GM23338 (cell line): ENCODE measurements around the gene BEND6. TPM values are rescaled to one million over a fixed set of nuclear protein-coding genes. Genes with fewer than 3 reads are reported as not detected.

Experiments used
- ATAC-seq: fragments of 200-7000 bp; cut with Tn5 transposase; 3 replicates; pipeline ENCODE4 v1.9.1; 2020
- DNase-seq: peaks from one replicate; pipeline ENCODE4 v3.0.0-alpha.2; 2015; ENCODE audit warnings: low spot score
- H2AFZ ChIP-seq: fragments of 200-600 bp; sonication (generic); 2 replicates; pipeline ENCODE4 v1.8.0; 2016; ENCODE audit warnings: antibody characterized with exemption, mild to moderate bottlenecking, moderate library complexity
- H3F3A ChIP-seq: fragments of 200-600 bp; sonication (generic); replicated peaks from 2 replicates; pipeline ENCODE4 v1.8.0; 2017; ENCODE audit warnings: antibody characterized with exemption, mixed run types, low read depth
- H3K27ac ChIP-seq: fragments of 200-600 bp; sonication (generic); 2 replicates; pipeline ENCODE4 v1.6.1; 2016; ENCODE audit warnings: low read depth
- H3K27me3 ChIP-seq: fragments of 200-600 bp; sonication (generic); 2 replicates; pipeline ENCODE4 v1.8.0; 2016; ENCODE audit warnings: mild to moderate bottlenecking, mixed run types, moderate library complexity; ENCODE audit not compliant: insufficient read depth
- H3K36me3 ChIP-seq: fragments of 200-600 bp; sonication (generic); 2 replicates; pipeline ENCODE4 v1.8.0; 2016; ENCODE audit warnings: mild to moderate bottlenecking; ENCODE audit not compliant: insufficient read depth
- H3K4me1 ChIP-seq: fragments of 200-600 bp; sonication (generic); 2 replicates; pipeline ENCODE4 v1.8.0; 2016; ENCODE audit warnings: mild to moderate bottlenecking, moderate library complexity; ENCODE audit not compliant: insufficient read depth
- H3K4me2 ChIP-seq: fragments of 200-600 bp; sonication (generic); 2 replicates; pipeline ENCODE4 v1.7.1; 2017; ENCODE audit warnings: mixed run types
- H3K4me3 ChIP-seq: fragments of 200-600 bp; sonication (generic); 2 replicates; pipeline ENCODE4 v1.6.1; 2016; ENCODE audit warnings: mixed run types
- H3K79me2 ChIP-seq: fragments of 200-600 bp; sonication (generic); replicated peaks from 2 replicates; pipeline ENCODE4 v1.8.0; 2017; ENCODE audit warnings: mild to moderate bottlenecking; ENCODE audit not compliant: insufficient read depth
- H3K9me2 ChIP-seq: fragments of 200-600 bp; sonication (generic); 2 replicates; pipeline ENCODE4 v1.8.0; 2017; ENCODE audit not compliant: insufficient read depth
- H4K20me1 ChIP-seq: fragments of 200-600 bp; sonication (generic); replicated peaks from 2 replicates; pipeline ENCODE4 v1.8.0; 2017; ENCODE audit warnings: mild to moderate bottlenecking; ENCODE audit not compliant: insufficient read depth
- H3K27ac Mint-ChIP-seq: 2 replicates; pipeline ENCODE4 v1.8.0; 2020; ENCODE audit warnings: inconsistent platforms, mild to moderate bottlenecking, moderate library complexity, mixed read lengths
- H3K27me3 Mint-ChIP-seq: 3 replicates; pipeline ENCODE4 v1.8.0; 2022; ENCODE audit warnings: low read depth, mild to moderate bottlenecking, moderate library complexity, mixed read lengths, inconsistent platforms; ENCODE audit not compliant: insufficient read depth, poor library complexity
- H3K36me3 Mint-ChIP-seq: 3 replicates; pipeline ENCODE4 v1.8.0; 2021; ENCODE audit warnings: low read depth, mild to moderate bottlenecking, inconsistent platforms, moderate library complexity, mixed read lengths
- H3K4me1 Mint-ChIP-seq: 3 replicates; pipeline ENCODE4 v1.8.0; 2020; ENCODE audit warnings: mild to moderate bottlenecking, inconsistent platforms, mixed read lengths
- H3K4me3 Mint-ChIP-seq: 3 replicates; pipeline ENCODE4 v1.8.0; 2021; ENCODE audit warnings: moderate library complexity, mild to moderate bottlenecking, inconsistent platforms, mixed read lengths
- H3K9me3 Mint-ChIP-seq: 3 replicates; pipeline ENCODE4 v1.8.0; 2020; ENCODE audit warnings: moderate library complexity, mild to moderate bottlenecking, inconsistent platforms, mixed read lengths
- CREB1 ChIP-seq: fragments of 250-450 bp; sonication (Bioruptor Pico); IDR thresholded peaks from 2 replicates; pipeline ENCODE4 v1.5.0; 2020; ENCODE audit warnings: low read depth, mild to moderate bottlenecking, moderate library complexity
- CTCF ChIP-seq, 2 experiments: fragments of 200-600 bp in 1 of 2; sonication (generic) in 1 of 2; conservative IDR thresholded peaks; 2 replicates each; pipeline versions ENCODE4 v1.5.1 to v1.6.1; 2016 to 2017; ENCODE audit warnings: antibody characterized with exemption in 2 of 2, low read depth in 2 of 2, mild to moderate bottlenecking in 2 of 2, moderate library complexity in 1 of 2
- ETS1 ChIP-seq: IDR thresholded peaks from 2 replicates; pipeline ENCODE4 v1.6.1; 2016; ENCODE audit warnings: antibody characterized with exemption
- EZH2 ChIP-seq: fragments of 200-600 bp; sonication (generic); IDR thresholded peaks from one replicate; pipeline ENCODE4 v1.8.0; 2017; ENCODE audit warnings: antibody characterized with exemption, mild to moderate bottlenecking, low read depth; ENCODE audit not compliant: unreplicated experiment
- EZH2phosphoT487 ChIP-seq: fragments of 200-600 bp; sonication (generic); IDR thresholded peaks from one replicate; pipeline ENCODE4 v1.8.1; 2018; ENCODE audit warnings: antibody characterized with exemption; ENCODE audit not compliant: unreplicated experiment
- JUNB ChIP-seq: IDR thresholded peaks from one replicate; pipeline ENCODE4 v1.6.1; 2016; ENCODE audit warnings: antibody characterized with exemption; ENCODE audit not compliant: unreplicated experiment
- NANOG ChIP-seq: IDR thresholded peaks from 2 replicates; pipeline ENCODE4 v1.6.1; 2016; ENCODE audit warnings: antibody characterized with exemption, borderline replicate concordance
- POLR2AphosphoS5 ChIP-seq: IDR thresholded peaks from 2 replicates; pipeline ENCODE4 v1.6.1; 2016; ENCODE audit warnings: antibody characterized with exemption, low read depth
- ZNF114 ChIP-seq: fragments of 250-450 bp; sonication (Bioruptor Pico); IDR thresholded peaks from 2 replicates; pipeline ENCODE4 v1.5.0; 2020; ENCODE audit warnings: mild to moderate bottlenecking, moderate library complexity
- ZNF462 ChIP-seq: fragments of 250-450 bp; sonication (Bioruptor Pico); IDR thresholded peaks from 2 replicates; pipeline ENCODE4 v1.5.0; 2020; ENCODE audit warnings: mild to moderate bottlenecking, moderate library complexity
- polyA plus RNA-seq: library from polyadenylated mRNA; unstranded; fragments of >200 nt; fragmentation: Nextera tagmentation; extraction: Ambion mirVana; gene quantifications from 2 replicates; pipeline ENCODE4 v1.2.1, GENCODE V29; 2016
- total RNA-seq: library from RNA; depleted of rRNA; stranded (reverse); fragments of >200 nt; shearing (Covaris generic); gene quantifications from 2 replicates; pipeline ENCODE4 v1.2.3, GENCODE V29; 2014

BEND6 gene
- total and polyA plus RNA-seq, 2 experiments from 2014 or later: 6.0 to 6.7 TPM

- Histone ChIP-seq H3K79me2 (peaks cover under 1% of the 10 kb centered on the region; the same call in 1 of the 2 replicates), H3K27ac (no peak overlapping the region), H2AFZ (no peak overlapping the region)
Observed at GRCh38 chr6:56958481-56958880, 3.6 kb downstream of the BEND6 start.

More at GRCh38 chr6:56958481-56958880, 3.6 kb downstream of the BEND6 start:
- Histone ChIP-seq H3K4me3 (no peak overlapping the region), H3K27me3 (peaks cover 13% of the 10 kb centered on the region), H4K20me1 (no peaks in the 10 kb centered on the region; the same call in 1 of the 2 replicates), H3F3A (peaks cover 11% of the 10 kb centered on the region; the same call in 1 of the 2 replicates), H3K4me1 (peaks cover 12% of the 10 kb centered on the region), H3K9me2 (no peaks in the 10 kb centered on the region), H3K4me2 (no peak overlapping the region), H3K36me3 (no peaks in the 10 kb centered on the region)
- Mint-ChIP-seq H3K9me3 (no peaks in the 10 kb centered on the region), H3K27ac (no peak overlapping the region), H3K4me3 (no peak overlapping the region), H3K36me3 (peaks cover 4% of the 10 kb centered on the region; the same call in 1 of the 3 replicates), H3K27me3 (peaks cover 11% of the 10 kb centered on the region), H3K4me1 (peaks cover 9% of the 10 kb centered on the region)
- no peak for TF ChIP-seq EZH2phosphoT487
- no peak for TF ChIP-seq CTCF (conservative IDR thresholded peaks at IDR 0.05; ENCODE audit: low read depth in 2 of 2)
- no peak for TF ChIP-seq ZNF462 (CRISPR knock-in tag)
- TF ChIP-seq EZH2: no peak
- no peak for TF ChIP-seq JUNB
- no peak for TF ChIP-seq POLR2AphosphoS5
- TF ChIP-seq ZNF114 (CRISPR knock-in tag): no peak
- TF ChIP-seq NANOG: no peak
- no peak for TF ChIP-seq CREB1 (CRISPR knock-in tag)
- no peak for TF ChIP-seq ETS1
- DNase-seq (no peak), ATAC-seq (no peak)
